WTC11 (cell line): Measurements from ENCODE around the gene TNS2. TPM values are rescaled to one million over a fixed set of nuclear protein-coding genes. Genes with fewer than 3 reads are reported as not detected.
A peak's percentile ranks its signal among the peaks of the same experiment; 100 is the strongest.

Experiments used
- ATAC-seq: fragments of 200-7000 bp; cut with Tn5 transposase; 2 replicates; pipeline ENCODE4 v1.10.0; 2021; ENCODE audit warnings: mild to moderate bottlenecking, moderate library complexity
- Bru-seq: library from RNA; stranded (reverse); fragments of 400-500 nt; gene quantifications from one replicate; lab custom pipeline; 2021; lab: Mats Ljungman, UMichigan
- CTCF ChIA-PET: fragments of 300-600 bp; sonication (Branson Sonifier 250); formaldehyde crosslinking; loops from one replicate; lab custom pipeline; 2021; ENCODE audit warnings: antibody characterized with exemption; lab: Charles Lee
- POLR2A ChIA-PET: fragments of 350-600 bp; sonication (Branson Sonifier 250); formaldehyde crosslinking; loops from one replicate; lab custom pipeline; 2021; ENCODE audit warnings: antibody characterized with exemption; lab: Charles Lee
- DNase-seq: peaks from one replicate; pipeline ENCODE4 v3.0.0; 2021; ENCODE audit warnings: low spot score
- H3K27ac Mint-ChIP-seq: 2 replicates; pipeline ENCODE4 v1.8.0; 2021; ENCODE audit warnings: mixed read lengths
- H3K27me3 Mint-ChIP-seq: 2 replicates; pipeline ENCODE4 v1.8.0; 2021; ENCODE audit warnings: low read depth, mild to moderate bottlenecking, moderate library complexity, mixed read lengths
- H3K36me3 Mint-ChIP-seq: 2 replicates; pipeline ENCODE4 v1.8.0; 2021; ENCODE audit warnings: mixed read lengths
- H3K4me1 Mint-ChIP-seq: 2 replicates; pipeline ENCODE4 v1.8.0; 2022; ENCODE audit warnings: mixed read lengths
- H3K4me3 Mint-ChIP-seq: 2 replicates; pipeline ENCODE4 v1.8.0; 2021; ENCODE audit warnings: mild to moderate bottlenecking, moderate library complexity, mixed read lengths
- H3K9me3 Mint-ChIP-seq: 2 replicates; pipeline ENCODE4 v1.8.0; 2021; ENCODE audit warnings: mixed read lengths
- ATF2 ChIP-seq: sonication (generic); formaldehyde crosslinking; IDR thresholded peaks from 2 replicates; pipeline ENCODE4 v1.8.1; 2022; ENCODE audit warnings: low read depth, missing genetic modification reagents, borderline replicate concordance
- CREB1 ChIP-seq: sonication (generic); formaldehyde crosslinking; IDR thresholded peaks from 2 replicates; pipeline ENCODE4 v1.8.0; 2023; ENCODE audit warnings: mild to moderate bottlenecking, missing genetic modification reagents
- ETV6 ChIP-seq: sonication (generic); formaldehyde crosslinking; IDR thresholded peaks from 2 replicates; pipeline ENCODE4 v1.8.1; 2022; ENCODE audit warnings: mild to moderate bottlenecking, missing genetic modification reagents
- GABPB1 ChIP-seq: sonication (generic); formaldehyde crosslinking; IDR thresholded peaks from 2 replicates; pipeline ENCODE4 v1.8.1; 2023; ENCODE audit warnings: mild to moderate bottlenecking, missing genetic modification reagents
- GTF2I ChIP-seq: fragments of 250-450 bp; sonication (Bioruptor Pico); conservative IDR thresholded peaks from 2 replicates; pipeline ENCODE4 v1.4.0; 2021; ENCODE audit warnings: mild to moderate bottlenecking
- MXD4 ChIP-seq: fragments of 250-450 bp; sonication (Bioruptor Pico); IDR thresholded peaks from 2 replicates; pipeline ENCODE4 v1.8.0; 2021; ENCODE audit warnings: mild to moderate bottlenecking, moderate library complexity, borderline replicate concordance
- SMAD3 ChIP-seq: sonication (generic); formaldehyde crosslinking; IDR thresholded peaks from 2 replicates; pipeline ENCODE4 v1.8.0; 2022; ENCODE audit warnings: missing genetic modification reagents, mild to moderate bottlenecking, borderline replicate concordance
- SP1 ChIP-seq: sonication (generic); formaldehyde crosslinking; conservative IDR thresholded peaks from 2 replicates; pipeline ENCODE4 v1.8.1; 2022; ENCODE audit warnings: missing genetic modification reagents
- TEAD1 ChIP-seq: sonication (generic); formaldehyde crosslinking; IDR thresholded peaks from 2 replicates; pipeline ENCODE4 v1.8.0; 2022; ENCODE audit warnings: mild to moderate bottlenecking, missing genetic modification reagents
- ZNF232 ChIP-seq: sonication (generic); formaldehyde crosslinking; IDR thresholded peaks from 2 replicates; pipeline ENCODE4 v1.8.0; 2022; ENCODE audit warnings: mild to moderate bottlenecking, missing genetic modification reagents
- ZNF281 ChIP-seq: sonication (generic); formaldehyde crosslinking; IDR thresholded peaks from 2 replicates; pipeline ENCODE4 v1.8.0; 2023; ENCODE audit warnings: mild to moderate bottlenecking, missing genetic modification reagents
- long read RNA-seq, 3 experiments: library from RNA in 1 of 3; library from capped mRNA in 1 of 3; library from polyadenylated mRNA in 1 of 3; unstranded in 2 of 3; stranded (forward) in 1 of 3; transcript quantifications; one replicate each; pipeline ENCODE4 v2.0.0, GENCODE V29; 2021
- total RNA-seq: library from RNA; stranded (reverse); gene quantifications from 3 replicates; pipeline ENCODE4 v1.2.3, GENCODE V29; 2021
- TF ChIP-seq, protein P1 (sequence below): fragments of 200-600 bp; IDR thresholded peaks from 2 replicates; pipeline ENCODE4 v1.8.0; 2022; ENCODE audit warnings: antibody characterized with exemption
- TF ChIP-seq, protein P2 (sequence below): sonication (generic); formaldehyde crosslinking; IDR thresholded peaks from 2 replicates; pipeline ENCODE4 v1.8.0; 2022; ENCODE audit warnings: mild to moderate bottlenecking, missing genetic modification reagents

The TNS2 gene, protein sequence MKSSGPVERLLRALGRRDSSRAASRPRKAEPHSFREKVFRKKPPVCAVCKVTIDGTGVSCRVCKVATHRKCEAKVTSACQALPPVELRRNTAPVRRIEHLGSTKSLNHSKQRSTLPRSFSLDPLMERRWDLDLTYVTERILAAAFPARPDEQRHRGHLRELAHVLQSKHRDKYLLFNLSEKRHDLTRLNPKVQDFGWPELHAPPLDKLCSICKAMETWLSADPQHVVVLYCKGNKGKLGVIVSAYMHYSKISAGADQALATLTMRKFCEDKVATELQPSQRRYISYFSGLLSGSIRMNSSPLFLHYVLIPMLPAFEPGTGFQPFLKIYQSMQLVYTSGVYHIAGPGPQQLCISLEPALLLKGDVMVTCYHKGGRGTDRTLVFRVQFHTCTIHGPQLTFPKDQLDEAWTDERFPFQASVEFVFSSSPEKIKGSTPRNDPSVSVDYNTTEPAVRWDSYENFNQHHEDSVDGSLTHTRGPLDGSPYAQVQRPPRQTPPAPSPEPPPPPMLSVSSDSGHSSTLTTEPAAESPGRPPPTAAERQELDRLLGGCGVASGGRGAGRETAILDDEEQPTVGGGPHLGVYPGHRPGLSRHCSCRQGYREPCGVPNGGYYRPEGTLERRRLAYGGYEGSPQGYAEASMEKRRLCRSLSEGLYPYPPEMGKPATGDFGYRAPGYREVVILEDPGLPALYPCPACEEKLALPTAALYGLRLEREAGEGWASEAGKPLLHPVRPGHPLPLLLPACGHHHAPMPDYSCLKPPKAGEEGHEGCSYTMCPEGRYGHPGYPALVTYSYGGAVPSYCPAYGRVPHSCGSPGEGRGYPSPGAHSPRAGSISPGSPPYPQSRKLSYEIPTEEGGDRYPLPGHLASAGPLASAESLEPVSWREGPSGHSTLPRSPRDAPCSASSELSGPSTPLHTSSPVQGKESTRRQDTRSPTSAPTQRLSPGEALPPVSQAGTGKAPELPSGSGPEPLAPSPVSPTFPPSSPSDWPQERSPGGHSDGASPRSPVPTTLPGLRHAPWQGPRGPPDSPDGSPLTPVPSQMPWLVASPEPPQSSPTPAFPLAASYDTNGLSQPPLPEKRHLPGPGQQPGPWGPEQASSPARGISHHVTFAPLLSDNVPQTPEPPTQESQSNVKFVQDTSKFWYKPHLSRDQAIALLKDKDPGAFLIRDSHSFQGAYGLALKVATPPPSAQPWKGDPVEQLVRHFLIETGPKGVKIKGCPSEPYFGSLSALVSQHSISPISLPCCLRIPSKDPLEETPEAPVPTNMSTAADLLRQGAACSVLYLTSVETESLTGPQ (N-terminal part only)
- 3.4 to 7.7 TPM (median 4.1 TPM) in 3 replicates for total RNA-seq
- Bru-seq, nascent RNA: percentile 24 among the genes with signal in this experiment
- long read RNA-seq, experiment 1, full-length matches to known transcripts: 9 of 17 reads
- long read RNA-seq, experiment 1, partial matches to known transcripts: 3 of 17 reads
- long read RNA-seq, experiment 1, other reads (novel, unspliced or antisense): 5 of 17 reads
- long read RNA-seq, experiment 2, full-length matches to known transcripts: 1 of 5 reads
- long read RNA-seq, experiment 2, partial matches to known transcripts: 3 of 5 reads
- long read RNA-seq, experiment 2, other reads (novel, unspliced or antisense): 1 of 5 reads
- long read RNA-seq, experiment 3: 0 reads

GRCh38 chr12:53049571-53050318 is at the start of gene TNS2:
Gene TNS2, plus strand, starts transcription at chr12:53050065. Its CDS starts 121 bp downstream, at chr12:53050186.
- Mint-ChIP-seq H3K4me3 (peak within 1 kb of the TSS; percentile 62), H3K9me3 (no peaks in the 10 kb centered on the region), H3K4me1 (peaks cover 62% of the 10 kb centered on the region), H3K36me3 (peaks cover 7% of the 10 kb centered on the region), H3K27me3 (peaks cover 18% of the 10 kb centered on the region)
- DNase-seq (peak; percentile 65), ATAC-seq (peak; percentile 8)
- ChIA-PET CTCF (interaction anchor here (1.2 to 8.7 kb wide), 10 partner anchors 11 to 274 kb away, joined by 3 to 97 read pairs (median 8); partner anchors contain the start of genes AAAS and IGFBP6), POLR2A (no interaction called here)
- peak; percentile 99 for TF ChIP-seq ETV6 (CRISPR knock-in tag)
- 0 out of 2 replicates have a peak, but pooled peaks have one; percentile 34 for TF ChIP-seq TEAD1 (CRISPR knock-in tag)
- TF ChIP-seq ZNF281 (CRISPR knock-in tag): peak; percentile 80; the same call in 1 of the 2 replicates
- TF ChIP-seq MXD4 (CRISPR knock-in tag): no peak
- no peak for TF ChIP-seq SMAD3 (CRISPR knock-in tag)
- TF ChIP-seq, protein P1, sequence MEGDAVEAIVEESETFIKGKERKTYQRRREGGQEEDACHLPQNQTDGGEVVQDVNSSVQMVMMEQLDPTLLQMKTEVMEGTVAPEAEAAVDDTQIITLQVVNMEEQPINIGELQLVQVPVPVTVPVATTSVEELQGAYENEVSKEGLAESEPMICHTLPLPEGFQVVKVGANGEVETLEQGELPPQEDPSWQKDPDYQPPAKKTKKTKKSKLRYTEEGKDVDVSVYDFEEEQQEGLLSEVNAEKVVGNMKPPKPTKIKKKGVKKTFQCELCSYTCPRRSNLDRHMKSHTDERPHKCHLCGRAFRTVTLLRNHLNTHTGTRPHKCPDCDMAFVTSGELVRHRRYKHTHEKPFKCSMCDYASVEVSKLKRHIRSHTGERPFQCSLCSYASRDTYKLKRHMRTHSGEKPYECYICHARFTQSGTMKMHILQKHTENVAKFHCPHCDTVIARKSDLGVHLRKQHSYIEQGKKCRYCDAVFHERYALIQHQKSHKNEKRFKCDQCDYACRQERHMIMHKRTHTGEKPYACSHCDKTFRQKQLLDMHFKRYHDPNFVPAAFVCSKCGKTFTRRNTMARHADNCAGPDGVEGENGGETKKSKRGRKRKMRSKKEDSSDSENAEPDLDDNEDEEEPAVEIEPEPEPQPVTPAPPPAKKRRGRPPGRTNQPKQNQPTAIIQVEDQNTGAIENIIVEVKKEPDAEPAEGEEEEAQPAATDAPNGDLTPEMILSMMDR: no peak
- no peak for TF ChIP-seq ZNF232 (CRISPR knock-in tag)
- TF ChIP-seq, protein P2, sequence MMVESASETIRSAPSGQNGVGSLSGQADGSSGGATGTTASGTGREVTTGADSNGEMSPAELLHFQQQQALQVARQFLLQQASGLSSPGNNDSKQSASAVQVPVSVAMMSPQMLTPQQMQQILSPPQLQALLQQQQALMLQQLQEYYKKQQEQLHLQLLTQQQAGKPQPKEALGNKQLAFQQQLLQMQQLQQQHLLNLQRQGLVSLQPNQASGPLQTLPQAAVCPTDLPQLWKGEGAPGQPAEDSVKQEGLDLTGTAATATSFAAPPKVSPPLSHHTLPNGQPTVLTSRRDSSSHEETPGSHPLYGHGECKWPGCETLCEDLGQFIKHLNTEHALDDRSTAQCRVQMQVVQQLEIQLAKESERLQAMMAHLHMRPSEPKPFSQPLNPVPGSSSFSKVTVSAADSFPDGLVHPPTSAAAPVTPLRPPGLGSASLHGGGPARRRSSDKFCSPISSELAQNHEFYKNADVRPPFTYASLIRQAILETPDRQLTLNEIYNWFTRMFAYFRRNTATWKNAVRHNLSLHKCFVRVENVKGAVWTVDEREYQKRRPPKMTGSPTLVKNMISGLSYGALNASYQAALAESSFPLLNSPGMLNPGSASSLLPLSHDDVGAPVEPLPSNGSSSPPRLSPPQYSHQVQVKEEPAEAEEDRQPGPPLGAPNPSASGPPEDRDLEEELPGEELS (CRISPR knock-in tag): no peak
- 0 out of 2 replicates have a peak, but pooled peaks have one; percentile 34 for TF ChIP-seq SP1 (CRISPR knock-in tag)
- TF ChIP-seq ATF2 (CRISPR knock-in tag): no peak
- 0 out of 2 replicates have a peak, but pooled peaks have one; percentile 36 for TF ChIP-seq CREB1
- no peak for TF ChIP-seq GTF2I (CRISPR knock-in tag)
- TF ChIP-seq GABPB1 (CRISPR knock-in tag): peak; percentile 13; the same call in 1 of the 2 replicates
- TF ChIP-seq, all 79 proteins: peak for 6
- peak within 1 kb of the TSS; percentile 84 for H3K27ac Mint-ChIP-seq
